ENCODE data around the gene NIPAL3. TPM values are rescaled to one million over a fixed set of nuclear protein-coding genes. Genes with fewer than 3 reads are reported as not detected.
A peak's percentile ranks its signal among the peaks of the same experiment; 100 is the strongest.

NIPAL3 gene
- polyA plus RNA-seq, 1 donor (not counting 4 experiments of a cell fraction or from before 2014, with no cell fraction given) = 30.5 TPM

DNA sequence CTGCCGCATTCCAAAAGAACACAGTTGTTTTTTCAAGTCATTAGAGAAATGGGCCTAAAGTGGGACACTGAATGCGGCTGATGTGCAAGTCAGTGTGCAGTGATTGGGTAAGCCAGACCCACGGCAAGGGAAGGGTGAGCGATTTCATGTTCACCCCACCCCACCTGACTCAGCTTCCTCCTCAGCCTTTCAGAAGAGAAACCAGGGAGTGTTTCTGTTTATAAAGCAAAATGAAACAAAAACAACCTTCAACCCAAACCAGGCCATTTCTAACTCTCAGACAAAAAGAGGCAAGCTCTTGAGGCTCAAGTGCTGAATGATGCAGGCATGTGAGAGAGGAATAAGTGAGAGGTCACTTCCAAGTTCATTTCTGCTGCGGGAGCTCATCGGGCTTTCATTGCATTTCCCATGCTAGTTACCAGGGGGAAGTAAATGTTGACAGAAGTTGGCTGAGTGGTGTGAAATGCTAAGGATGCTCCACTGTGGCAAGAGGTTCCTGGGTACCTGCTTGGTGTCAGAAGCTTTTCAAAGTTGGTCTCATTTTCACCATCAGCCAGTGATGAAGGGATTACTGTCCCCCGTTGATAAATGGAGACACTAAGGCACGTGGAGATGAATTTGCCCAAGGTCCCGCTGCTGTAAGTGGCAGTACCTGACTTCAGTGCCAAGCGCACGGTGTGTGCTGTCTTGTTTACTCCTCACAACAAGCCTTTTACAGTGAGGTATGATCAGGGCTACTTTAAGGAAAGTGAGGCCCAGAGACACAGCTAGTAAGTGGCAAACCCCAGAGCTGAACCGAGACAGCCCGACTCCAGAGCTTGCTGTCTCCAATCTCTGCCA, 31.1 kb upstream of the NIPAL3 start:
- no peaks in the 10 kb centered on the region for H3K9me1 ChIP-seq (ENCODE audit: control insufficient read depth, extremely low read depth, insufficient read depth, low read length)
- H3K79me2 ChIP-seq (ENCODE audit: control insufficient read depth, insufficient read depth, low read length) = no peaks in the 10 kb centered on the region
- dilution Hi-C loops (cut with MboI; ENCODE audit: extremely low pct_ligation_motif_present, low sequenced_read_pairs) = no loop called here
- no peaks in the 10 kb centered on the region for H4K20me1 ChIP-seq (ENCODE audit: control insufficient read depth, extremely low read depth, insufficient read depth, low read length)
- H3K27ac ChIP-seq (ENCODE audit: control insufficient read depth, insufficient read depth, low read length) = peak overlapping the region; percentile 85
- H2AFZ ChIP-seq (ENCODE audit: control insufficient read depth, low read length) = peak overlapping the region; percentile 12
- peaks cover 9 to 28% of the 10 kb centered on the region in 2 experiments for H3K36me3 ChIP-seq (ENCODE audit: control insufficient read depth in 2 of 2, extremely low read depth in 1 of 2, insufficient read depth in 2 of 2, low read length in 2 of 2)
- DNase-seq (ENCODE audit: low read depth, low spot score) (no peak), FAIRE-seq (peak; percentile 95)
- no peaks in the 10 kb centered on the region for H3K9me3 ChIP-seq (ENCODE audit: control insufficient read depth, low read depth, low read length)
- no peaks in the 10 kb centered on the region for H3K27me3 ChIP-seq (ENCODE audit: control insufficient read depth, extremely low read depth, insufficient read depth, low read length)
- H3K4me3 ChIP-seq (ENCODE audit: control insufficient read depth in 2 of 3, extremely low read depth in 1 of 3, insufficient read depth in 2 of 3, low read depth in 1 of 3, low read length in 3 of 3) = peak overlapping the region in 2 of 3 experiments; percentile 21 to 28
- peak overlapping the region; percentile 60 for H3K9ac ChIP-seq (ENCODE audit: control insufficient read depth, extremely low read depth, insufficient read depth, low read length)
- no peak for TF ChIP-seq CTCF (optimal IDR thresholded peaks at IDR 0.05 in 1 of 3, IDR thresholded peaks at IDR 0.05 in 1 of 3, conservative IDR thresholded peaks at IDR 0.05 in 1 of 3; ENCODE audit: extremely low read depth in 1 of 3, insufficient read depth in 2 of 3, low read length in 3 of 3)
- TF ChIP-seq EZH2 (IDR thresholded peaks at IDR 0.05; ENCODE audit: low read length) = no peak
- H3K4me2 ChIP-seq (ENCODE audit: control insufficient read depth, extremely low read depth, insufficient read depth, low read depth, low read length) = peak overlapping the region; percentile 74
- H3K4me1 ChIP-seq (ENCODE audit: control insufficient read depth, extremely low read depth, insufficient read depth, low read length) = peaks cover 45% of the 10 kb centered on the region

DNA sequence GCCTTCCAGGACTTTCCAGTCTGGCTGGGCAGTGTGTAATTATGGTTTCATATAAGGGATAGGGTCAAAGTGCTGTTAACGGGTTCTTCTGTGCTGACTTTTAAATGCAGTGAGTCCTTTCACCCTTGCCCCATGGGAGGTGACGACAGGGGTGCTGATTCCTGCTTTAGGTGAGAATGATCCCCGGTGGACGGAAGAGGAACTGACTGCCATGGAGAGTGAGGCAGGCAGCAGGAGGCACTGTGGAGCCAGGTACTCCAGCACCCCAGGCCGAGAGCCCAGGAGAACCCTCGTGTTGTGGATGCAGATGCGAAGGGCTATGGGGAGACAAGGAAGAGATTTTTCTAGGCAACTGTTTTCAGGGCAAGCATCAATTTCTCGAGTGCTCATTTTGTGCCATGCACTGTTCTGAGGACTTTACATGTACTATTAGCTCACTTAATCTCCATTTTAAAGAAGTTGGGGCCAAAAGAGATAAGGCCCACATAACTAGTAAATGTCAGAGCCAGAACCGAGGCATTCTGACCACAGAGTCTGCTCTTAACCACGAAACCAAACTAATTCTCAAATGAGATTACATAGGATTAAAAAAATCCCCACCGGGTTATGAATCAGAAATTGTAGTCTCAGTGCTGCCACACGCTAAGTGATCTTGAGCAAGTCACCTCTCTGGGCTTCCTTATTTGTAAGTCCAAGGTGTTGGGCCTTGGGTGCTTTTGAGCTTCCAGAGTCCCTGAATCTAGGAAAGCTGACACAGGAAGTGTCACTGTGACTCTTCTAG, 30.3 kb upstream of the NIPAL3 start:
- H3K4me3 ChIP-seq (ENCODE audit: control insufficient read depth in 2 of 3, extremely low read depth in 1 of 3, insufficient read depth in 2 of 3, low read depth in 1 of 3, low read length in 3 of 3) = no peak overlapping the region
- no peaks in the 10 kb centered on the region for H3K9me3 ChIP-seq (ENCODE audit: control insufficient read depth, low read depth, low read length)
- dilution Hi-C loops (cut with MboI; ENCODE audit: extremely low pct_ligation_motif_present, low sequenced_read_pairs) = no loop called here
- no peak overlapping the region for H3K9ac ChIP-seq (ENCODE audit: control insufficient read depth, extremely low read depth, insufficient read depth, low read length)
- H4K20me1 ChIP-seq (ENCODE audit: control insufficient read depth, extremely low read depth, insufficient read depth, low read length) = no peaks in the 10 kb centered on the region
- H3K4me2 ChIP-seq (ENCODE audit: control insufficient read depth, extremely low read depth, insufficient read depth, low read depth, low read length) = no peak overlapping the region
- no peaks in the 10 kb centered on the region for H3K27me3 ChIP-seq (ENCODE audit: control insufficient read depth, extremely low read depth, insufficient read depth, low read length)
- H3K9me1 ChIP-seq (ENCODE audit: control insufficient read depth, extremely low read depth, insufficient read depth, low read length) = no peaks in the 10 kb centered on the region
- H2AFZ ChIP-seq (ENCODE audit: control insufficient read depth, low read length) = no peak overlapping the region
- peak overlapping the region; percentile 85 for H3K27ac ChIP-seq (ENCODE audit: control insufficient read depth, insufficient read depth, low read length)
- DNase-seq (ENCODE audit: low read depth, low spot score) = no peak
- peak; percentile 92 to 100 (median 95) for TF ChIP-seq CTCF (optimal IDR thresholded peaks at IDR 0.05 in 1 of 3, IDR thresholded peaks at IDR 0.05 in 1 of 3, conservative IDR thresholded peaks at IDR 0.05 in 1 of 3; ENCODE audit: extremely low read depth in 1 of 3, insufficient read depth in 2 of 3, low read length in 3 of 3)
- TF ChIP-seq EZH2 (IDR thresholded peaks at IDR 0.05; ENCODE audit: low read length) = no peak
- H3K36me3 ChIP-seq (ENCODE audit: control insufficient read depth in 2 of 2, extremely low read depth in 1 of 2, insufficient read depth in 2 of 2, low read length in 2 of 2) = peaks cover 9 to 34% of the 10 kb centered on the region in 2 experiments
- H3K79me2 ChIP-seq (ENCODE audit: control insufficient read depth, insufficient read depth, low read length) = no peaks in the 10 kb centered on the region
- peak; percentile 41 for FAIRE-seq
- peaks cover 38% of the 10 kb centered on the region for H3K4me1 ChIP-seq (ENCODE audit: control insufficient read depth, extremely low read depth, insufficient read depth, low read length)

Measured in keratinocyte (primary cell).